Measurements from ENCODE around the gene DENND1A.

DENND1A gene

GRCh38 chr9:123715258-123715657, 214.7 kb downstream of the DENND1A start:
- Histone ChIP-seq H3K36me3 (ENCODE audit: low read length) (no peaks in the 10 kb centered on the region), H3K9ac (ENCODE audit: low read length) (no peak overlapping the region), H3K79me2 (ENCODE audit: insufficient read depth, low read length) (no peaks in the 10 kb centered on the region), H3K4me2 (ENCODE audit: low read depth, low read length, poor library complexity, severe bottlenecking) (no peak overlapping the region), H3K9me3 (ENCODE audit: insufficient read depth, low read length) (no peaks in the 10 kb centered on the region), H3K27me3 (ENCODE audit: low read length) (no peaks in the 10 kb centered on the region), H3K9me2 (replicated peaks; ENCODE audit: insufficient read depth, low read length) (no peaks in the 10 kb centered on the region), H3K27ac (ENCODE audit: low read depth, low read length) (no peak overlapping the region), H4K20me1 (ENCODE audit: low read depth, low read length) (no peaks in the 10 kb centered on the region), H3K4me3 (ENCODE audit: insufficient read depth, low read length, poor library complexity, severe bottlenecking) (no peak overlapping the region), H2AFZ (ENCODE audit: low read depth, low read length, severe bottlenecking) (no peak overlapping the region), H3F3A (ENCODE audit: insufficient read depth) (no peaks in the 10 kb centered on the region)
- no peak for TF ChIP-seq EZH2phosphoT487 (conservative IDR thresholded peaks at IDR 0.05; ENCODE audit: low read length)
- TF ChIP-seq, protein P1, sequence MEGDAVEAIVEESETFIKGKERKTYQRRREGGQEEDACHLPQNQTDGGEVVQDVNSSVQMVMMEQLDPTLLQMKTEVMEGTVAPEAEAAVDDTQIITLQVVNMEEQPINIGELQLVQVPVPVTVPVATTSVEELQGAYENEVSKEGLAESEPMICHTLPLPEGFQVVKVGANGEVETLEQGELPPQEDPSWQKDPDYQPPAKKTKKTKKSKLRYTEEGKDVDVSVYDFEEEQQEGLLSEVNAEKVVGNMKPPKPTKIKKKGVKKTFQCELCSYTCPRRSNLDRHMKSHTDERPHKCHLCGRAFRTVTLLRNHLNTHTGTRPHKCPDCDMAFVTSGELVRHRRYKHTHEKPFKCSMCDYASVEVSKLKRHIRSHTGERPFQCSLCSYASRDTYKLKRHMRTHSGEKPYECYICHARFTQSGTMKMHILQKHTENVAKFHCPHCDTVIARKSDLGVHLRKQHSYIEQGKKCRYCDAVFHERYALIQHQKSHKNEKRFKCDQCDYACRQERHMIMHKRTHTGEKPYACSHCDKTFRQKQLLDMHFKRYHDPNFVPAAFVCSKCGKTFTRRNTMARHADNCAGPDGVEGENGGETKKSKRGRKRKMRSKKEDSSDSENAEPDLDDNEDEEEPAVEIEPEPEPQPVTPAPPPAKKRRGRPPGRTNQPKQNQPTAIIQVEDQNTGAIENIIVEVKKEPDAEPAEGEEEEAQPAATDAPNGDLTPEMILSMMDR (IDR thresholded peaks at IDR 0.05; ENCODE audit: insufficient read depth, low read length, poor library complexity, severe bottlenecking), result no peak

GRCh38 chr9:123713282-123713681, 216.6 kb downstream of the DENND1A start:
- H3K79me2 ChIP-seq (ENCODE audit: insufficient read depth, low read length), result no peaks in the 10 kb centered on the region
- no peak overlapping the region for H2AFZ ChIP-seq (ENCODE audit: low read depth, low read length, severe bottlenecking)
- H3K9me2 ChIP-seq (replicated peaks; ENCODE audit: insufficient read depth, low read length), result no peaks in the 10 kb centered on the region
- TF ChIP-seq, protein P1 (IDR thresholded peaks at IDR 0.05; ENCODE audit: insufficient read depth, low read length, poor library complexity, severe bottlenecking), result no peak
- TF ChIP-seq EZH2phosphoT487 (conservative IDR thresholded peaks at IDR 0.05; ENCODE audit: low read length), result no peak
- no peaks in the 10 kb centered on the region for H3K36me3 ChIP-seq (ENCODE audit: low read length)
- H3K9me3 ChIP-seq (ENCODE audit: insufficient read depth, low read length), result no peaks in the 10 kb centered on the region
- no peaks in the 10 kb centered on the region for H3K27me3 ChIP-seq (ENCODE audit: low read length)
- no peak overlapping the region for H3K9ac ChIP-seq (ENCODE audit: low read length)
- no peak overlapping the region for H3K27ac ChIP-seq (ENCODE audit: low read depth, low read length)
- no peaks in the 10 kb centered on the region for H4K20me1 ChIP-seq (ENCODE audit: low read depth, low read length)
- no peak overlapping the region for H3K4me3 ChIP-seq (ENCODE audit: insufficient read depth, low read length, poor library complexity, severe bottlenecking)
- no peak overlapping the region for H3K4me2 ChIP-seq (ENCODE audit: low read depth, low read length, poor library complexity, severe bottlenecking)
- no peaks in the 10 kb centered on the region for H3F3A ChIP-seq (ENCODE audit: insufficient read depth)

DNA sequence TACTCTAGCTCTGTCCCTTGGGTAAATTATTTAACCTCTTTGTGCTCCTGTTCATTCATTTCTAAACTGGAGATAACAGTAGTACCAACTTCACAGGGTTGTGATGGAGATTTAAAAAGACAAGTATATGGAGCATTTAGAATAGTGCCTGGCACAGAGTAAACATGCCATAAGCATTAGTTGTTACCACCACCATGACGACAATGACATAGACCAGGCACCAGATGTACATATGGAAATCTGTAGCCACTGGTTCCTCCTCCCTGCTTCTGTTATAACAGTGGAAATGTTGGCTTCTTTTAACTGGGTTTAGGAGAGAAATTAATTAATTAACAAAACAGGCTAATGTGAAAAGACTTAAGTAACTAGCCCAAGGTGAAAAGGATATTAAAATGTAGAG, 217.5 kb downstream of the DENND1A start:
- no peak overlapping the region for H3K9ac ChIP-seq (ENCODE audit: low read length)
- H3K27ac ChIP-seq (ENCODE audit: low read depth, low read length), result no peak overlapping the region
- no peaks in the 10 kb centered on the region for H4K20me1 ChIP-seq (ENCODE audit: low read depth, low read length)
- H2AFZ ChIP-seq (ENCODE audit: low read depth, low read length, severe bottlenecking), result no peak overlapping the region
- H3K9me3 ChIP-seq (ENCODE audit: insufficient read depth, low read length), result no peaks in the 10 kb centered on the region
- H3K4me3 ChIP-seq (ENCODE audit: insufficient read depth, low read length, poor library complexity, severe bottlenecking), result no peak overlapping the region
- H3K79me2 ChIP-seq (ENCODE audit: insufficient read depth, low read length), result no peaks in the 10 kb centered on the region
- H3F3A ChIP-seq (ENCODE audit: insufficient read depth), result no peaks in the 10 kb centered on the region
- no peaks in the 10 kb centered on the region for H3K36me3 ChIP-seq (ENCODE audit: low read length)
- H3K9me2 ChIP-seq (replicated peaks; ENCODE audit: insufficient read depth, low read length), result no peaks in the 10 kb centered on the region
- no peak for TF ChIP-seq EZH2phosphoT487 (conservative IDR thresholded peaks at IDR 0.05; ENCODE audit: low read length)
- TF ChIP-seq, protein P1 (IDR thresholded peaks at IDR 0.05; ENCODE audit: insufficient read depth, low read length, poor library complexity, severe bottlenecking), result no peak
- no peak overlapping the region for H3K4me2 ChIP-seq (ENCODE audit: low read depth, low read length, poor library complexity, severe bottlenecking)
- H3K27me3 ChIP-seq (ENCODE audit: low read length), result no peaks in the 10 kb centered on the region

All from SU-DHL-6 (cell line).